Liver (tissue), 3 donors: ENCODE data around the gene MOSPD2.

Experiments
- RXRA ChIP-seq, 2 donors: IDR thresholded peaks; 2 replicates each; pipeline ENCODE4 v1.6.1; 2017 to 2018; ENCODE audit warnings: antibody characterized with exemption in 2 of 2, mild to moderate bottlenecking in 1 of 2
- ZBTB33 ChIP-seq: IDR thresholded peaks from 2 replicates; pipeline ENCODE4 v1.6.1; 2016; ENCODE audit warnings: antibody characterized with exemption
- TF ChIP-seq, protein P1 (sequence below): fragments of 150-350 bp; IDR thresholded peaks from 2 replicates; pipeline ENCODE4 v1.5.1; 2017; ENCODE audit warnings: improper control_type of control experiment, low read depth, low read length; ENCODE audit not compliant: missing input control
- donor health status: healthy.
- donor health status: healthy.

GRCh38 chrX:14896273-14896672 lies 23.1 kb downstream of the MOSPD2 start:
- TF ChIP-seq, protein P1, sequence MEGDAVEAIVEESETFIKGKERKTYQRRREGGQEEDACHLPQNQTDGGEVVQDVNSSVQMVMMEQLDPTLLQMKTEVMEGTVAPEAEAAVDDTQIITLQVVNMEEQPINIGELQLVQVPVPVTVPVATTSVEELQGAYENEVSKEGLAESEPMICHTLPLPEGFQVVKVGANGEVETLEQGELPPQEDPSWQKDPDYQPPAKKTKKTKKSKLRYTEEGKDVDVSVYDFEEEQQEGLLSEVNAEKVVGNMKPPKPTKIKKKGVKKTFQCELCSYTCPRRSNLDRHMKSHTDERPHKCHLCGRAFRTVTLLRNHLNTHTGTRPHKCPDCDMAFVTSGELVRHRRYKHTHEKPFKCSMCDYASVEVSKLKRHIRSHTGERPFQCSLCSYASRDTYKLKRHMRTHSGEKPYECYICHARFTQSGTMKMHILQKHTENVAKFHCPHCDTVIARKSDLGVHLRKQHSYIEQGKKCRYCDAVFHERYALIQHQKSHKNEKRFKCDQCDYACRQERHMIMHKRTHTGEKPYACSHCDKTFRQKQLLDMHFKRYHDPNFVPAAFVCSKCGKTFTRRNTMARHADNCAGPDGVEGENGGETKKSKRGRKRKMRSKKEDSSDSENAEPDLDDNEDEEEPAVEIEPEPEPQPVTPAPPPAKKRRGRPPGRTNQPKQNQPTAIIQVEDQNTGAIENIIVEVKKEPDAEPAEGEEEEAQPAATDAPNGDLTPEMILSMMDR = no peak
- TF ChIP-seq ZBTB33 = no peak
- TF ChIP-seq RXRA (IDR thresholded peaks at IDR 0.05) = no peak
